HG03442 (cell line): Measurements from ENCODE around the gene RAPGEF5.
A peak's percentile ranks its signal among the peaks of the same experiment; 100 is the strongest.

Experiments used
- ATAC-seq: cut with Tn5 transposase; IDR thresholded peaks from one replicate; pipeline ENCODE4 v1.9.1; 2021; ENCODE audit warnings: mild to moderate bottlenecking, moderate library complexity; ENCODE audit not compliant: unreplicated experiment

Gene RAPGEF5

GRCh38 chr7:22380333-22380732 lies 23.4 kb upstream of the RAPGEF5 start:
- no peak for ATAC-seq

- ATAC-seq, result no peak
Observed at GRCh38 chr7:22378199-22378980, 21.4 kb upstream of the RAPGEF5 start.

- ATAC-seq, result no peak
Observed at GRCh38 chr7:22377703-22378102, 20.7 kb upstream of the RAPGEF5 start.

GRCh38 chr7:22375359-22376048 lies 18.6 kb upstream of the RAPGEF5 start:
- ATAC-seq, result no peak

GRCh38 chr7:22373911-22374310 lies 17.0 kb upstream of the RAPGEF5 start:
- no peak for ATAC-seq

- ATAC-seq, result no peak
Observed at GRCh38 chr7:22373388-22373787, 16.4 kb upstream of the RAPGEF5 start.

- no peak for ATAC-seq
Observed at GRCh38 chr7:22372863-22373262, 15.9 kb upstream of the RAPGEF5 start.

- ATAC-seq, result no peak
Observed at GRCh38 chr7:22371878-22372277, 14.9 kb upstream of the RAPGEF5 start.

- ATAC-seq, result no peak
Observed at GRCh38 chr7:22364900-22365299, 7.9 kb upstream of the RAPGEF5 start.

- ATAC-seq, result no peak
Observed at GRCh38 chr7:22363756-22364422, 6.9 kb upstream of the RAPGEF5 start.

GRCh38 chr7:22361795-22362194 lies 4.8 kb upstream of the RAPGEF5 start:
- ATAC-seq, result no peak

GRCh38 chr7:22361320-22361719 lies 4.4 kb upstream of the RAPGEF5 start:
- no peak for ATAC-seq

- no peak for ATAC-seq
Observed at GRCh38 chr7:22358820-22359697, 2.1 kb upstream of the RAPGEF5 start.

- no peak for ATAC-seq
Observed at GRCh38 chr7:22357311-22358175, 589 bp upstream of the RAPGEF5 start.

GRCh38 chr7:22356010-22356691 lies 803 bp downstream of the RAPGEF5 start:
- ATAC-seq, result peak; percentile 2

- ATAC-seq, result no peak
Observed at GRCh38 chr7:22355620-22356009, 1.3 kb downstream of the RAPGEF5 start.

GRCh38 chr7:22354462-22354861 lies 2.5 kb downstream of the RAPGEF5 start:
- ATAC-seq, result no peak

- ATAC-seq, result no peak
Observed at GRCh38 chr7:22352887-22353286, 4.1 kb downstream of the RAPGEF5 start.

- no peak for ATAC-seq
Observed at GRCh38 chr7:22351878-22352277, 5.1 kb downstream of the RAPGEF5 start.
